Suprapubic skin (tissue), 3 donors: ENCODE data around the gene MYO5B.

Experiments
- POLR2A ChIP-seq, 2 donors: fragments of 450-650 bp; IDR thresholded peaks; one replicate each; pipeline ENCODE4 v1.6.1; 2017; ENCODE audit warnings: antibody characterized with exemption in 2 of 2, mild to moderate bottlenecking in 2 of 2, moderate library complexity in 2 of 2
- TF ChIP-seq, protein P1 (sequence below), 2 donors: fragments of 200-600 bp in 1 of 2; fragments of 450-650 bp in 1 of 2; sonication (generic) in 1 of 2; IDR thresholded peaks; one replicate each; pipeline ENCODE4 v1.5.1; 2016 to 2019; ENCODE audit warnings: antibody characterized with exemption in 2 of 2, mild to moderate bottlenecking in 1 of 2, moderate library complexity in 1 of 2

- TF ChIP-seq, protein P1, sequence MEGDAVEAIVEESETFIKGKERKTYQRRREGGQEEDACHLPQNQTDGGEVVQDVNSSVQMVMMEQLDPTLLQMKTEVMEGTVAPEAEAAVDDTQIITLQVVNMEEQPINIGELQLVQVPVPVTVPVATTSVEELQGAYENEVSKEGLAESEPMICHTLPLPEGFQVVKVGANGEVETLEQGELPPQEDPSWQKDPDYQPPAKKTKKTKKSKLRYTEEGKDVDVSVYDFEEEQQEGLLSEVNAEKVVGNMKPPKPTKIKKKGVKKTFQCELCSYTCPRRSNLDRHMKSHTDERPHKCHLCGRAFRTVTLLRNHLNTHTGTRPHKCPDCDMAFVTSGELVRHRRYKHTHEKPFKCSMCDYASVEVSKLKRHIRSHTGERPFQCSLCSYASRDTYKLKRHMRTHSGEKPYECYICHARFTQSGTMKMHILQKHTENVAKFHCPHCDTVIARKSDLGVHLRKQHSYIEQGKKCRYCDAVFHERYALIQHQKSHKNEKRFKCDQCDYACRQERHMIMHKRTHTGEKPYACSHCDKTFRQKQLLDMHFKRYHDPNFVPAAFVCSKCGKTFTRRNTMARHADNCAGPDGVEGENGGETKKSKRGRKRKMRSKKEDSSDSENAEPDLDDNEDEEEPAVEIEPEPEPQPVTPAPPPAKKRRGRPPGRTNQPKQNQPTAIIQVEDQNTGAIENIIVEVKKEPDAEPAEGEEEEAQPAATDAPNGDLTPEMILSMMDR (IDR thresholded peaks at IDR 0.05) = no peak
- TF ChIP-seq POLR2A (IDR thresholded peaks at IDR 0.05) = no peak
Measured at GRCh38 chr18:49849331-49850217, 345.4 kb downstream of the MYO5B start.
